ENCODE data around the gene ALCAM. TPM values are rescaled to one million over a fixed set of nuclear protein-coding genes. Genes with fewer than 3 reads are reported as not detected.

Gene ALCAM
- total RNA-seq, 1 donor, result 139 TPM

DNA sequence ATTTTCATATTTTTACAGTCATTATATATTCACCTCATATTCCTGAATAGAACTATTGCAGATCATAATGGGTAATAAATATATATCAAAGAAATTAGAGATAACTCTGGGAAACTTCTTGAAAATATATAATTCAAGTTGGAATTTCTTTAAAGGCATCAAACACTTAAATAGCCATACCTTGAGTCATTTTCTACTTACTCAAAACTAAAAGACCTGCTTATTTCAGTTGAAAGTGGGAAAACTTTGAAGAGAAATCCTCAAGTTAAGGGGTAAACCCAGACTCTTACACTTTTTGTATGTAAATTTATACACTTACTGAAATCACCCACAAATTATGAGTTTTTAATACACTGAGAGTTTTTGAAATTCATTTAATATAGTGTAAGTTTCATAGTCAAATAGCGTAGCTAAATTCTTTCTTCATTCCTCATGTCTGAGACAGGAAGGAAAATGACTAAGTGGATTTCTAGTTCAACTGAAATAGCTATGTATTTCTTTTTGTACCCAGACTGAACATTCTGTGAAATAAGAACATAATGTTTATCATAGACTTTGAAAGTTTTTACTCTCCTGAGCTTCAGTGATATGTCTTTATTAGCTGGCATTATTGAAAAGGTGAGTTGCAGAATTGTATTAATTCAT is 4.6 kb upstream of the ALCAM start:
- peak; percentile 42 for DNase-seq (ENCODE audit: low read depth)
- TF ChIP-seq, protein P1, sequence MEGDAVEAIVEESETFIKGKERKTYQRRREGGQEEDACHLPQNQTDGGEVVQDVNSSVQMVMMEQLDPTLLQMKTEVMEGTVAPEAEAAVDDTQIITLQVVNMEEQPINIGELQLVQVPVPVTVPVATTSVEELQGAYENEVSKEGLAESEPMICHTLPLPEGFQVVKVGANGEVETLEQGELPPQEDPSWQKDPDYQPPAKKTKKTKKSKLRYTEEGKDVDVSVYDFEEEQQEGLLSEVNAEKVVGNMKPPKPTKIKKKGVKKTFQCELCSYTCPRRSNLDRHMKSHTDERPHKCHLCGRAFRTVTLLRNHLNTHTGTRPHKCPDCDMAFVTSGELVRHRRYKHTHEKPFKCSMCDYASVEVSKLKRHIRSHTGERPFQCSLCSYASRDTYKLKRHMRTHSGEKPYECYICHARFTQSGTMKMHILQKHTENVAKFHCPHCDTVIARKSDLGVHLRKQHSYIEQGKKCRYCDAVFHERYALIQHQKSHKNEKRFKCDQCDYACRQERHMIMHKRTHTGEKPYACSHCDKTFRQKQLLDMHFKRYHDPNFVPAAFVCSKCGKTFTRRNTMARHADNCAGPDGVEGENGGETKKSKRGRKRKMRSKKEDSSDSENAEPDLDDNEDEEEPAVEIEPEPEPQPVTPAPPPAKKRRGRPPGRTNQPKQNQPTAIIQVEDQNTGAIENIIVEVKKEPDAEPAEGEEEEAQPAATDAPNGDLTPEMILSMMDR (IDR thresholded peaks at IDR 0.05; ENCODE audit: insufficient read depth, low read depth, low read length), result no peak
- H3K4me3 ChIP-seq (ENCODE audit: low read depth, low read length), result no peak overlapping the region

DNA sequence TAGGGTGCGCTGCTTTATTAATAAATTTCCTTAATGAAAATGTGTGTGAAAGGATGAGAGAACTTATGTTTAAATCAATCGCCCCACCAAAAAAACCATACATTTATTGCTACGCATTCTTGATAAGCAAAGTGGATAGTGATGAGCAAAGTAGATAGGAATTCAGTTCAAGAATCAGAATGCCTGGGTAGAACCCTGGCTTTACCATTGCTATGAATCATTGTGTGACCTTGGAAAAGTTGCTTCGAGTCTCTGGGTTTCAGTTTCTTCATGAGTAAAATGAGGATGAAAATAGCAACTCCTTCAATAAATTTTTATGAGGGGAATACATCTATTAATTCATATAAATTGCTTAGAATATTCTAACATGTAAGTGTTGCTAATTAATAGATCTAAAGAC is 2.6 kb upstream of the ALCAM start:
- no peak overlapping the region for H3K4me3 ChIP-seq (ENCODE audit: low read depth, low read length)
- TF ChIP-seq, protein P1 (IDR thresholded peaks at IDR 0.05; ENCODE audit: insufficient read depth, low read depth, low read length), result no peak
- DNase-seq (ENCODE audit: low read depth), result no peak

DNA sequence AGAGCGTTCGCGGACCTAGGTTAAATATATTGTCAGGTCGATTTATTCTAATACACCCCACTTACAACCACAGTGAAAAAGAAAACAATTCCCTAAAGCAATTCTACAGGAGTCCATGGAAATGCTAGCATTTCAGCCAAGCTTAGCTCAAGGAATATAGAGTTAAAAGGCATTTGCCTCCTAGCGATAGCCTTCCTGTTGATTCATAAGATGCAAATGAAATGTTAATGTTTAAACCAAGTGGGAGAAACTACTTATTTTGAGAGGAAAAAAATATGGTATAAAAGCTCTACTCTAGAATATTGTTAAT is 1.7 kb upstream of the ALCAM start:
- no peak for DNase-seq (ENCODE audit: low read depth)

DNA sequence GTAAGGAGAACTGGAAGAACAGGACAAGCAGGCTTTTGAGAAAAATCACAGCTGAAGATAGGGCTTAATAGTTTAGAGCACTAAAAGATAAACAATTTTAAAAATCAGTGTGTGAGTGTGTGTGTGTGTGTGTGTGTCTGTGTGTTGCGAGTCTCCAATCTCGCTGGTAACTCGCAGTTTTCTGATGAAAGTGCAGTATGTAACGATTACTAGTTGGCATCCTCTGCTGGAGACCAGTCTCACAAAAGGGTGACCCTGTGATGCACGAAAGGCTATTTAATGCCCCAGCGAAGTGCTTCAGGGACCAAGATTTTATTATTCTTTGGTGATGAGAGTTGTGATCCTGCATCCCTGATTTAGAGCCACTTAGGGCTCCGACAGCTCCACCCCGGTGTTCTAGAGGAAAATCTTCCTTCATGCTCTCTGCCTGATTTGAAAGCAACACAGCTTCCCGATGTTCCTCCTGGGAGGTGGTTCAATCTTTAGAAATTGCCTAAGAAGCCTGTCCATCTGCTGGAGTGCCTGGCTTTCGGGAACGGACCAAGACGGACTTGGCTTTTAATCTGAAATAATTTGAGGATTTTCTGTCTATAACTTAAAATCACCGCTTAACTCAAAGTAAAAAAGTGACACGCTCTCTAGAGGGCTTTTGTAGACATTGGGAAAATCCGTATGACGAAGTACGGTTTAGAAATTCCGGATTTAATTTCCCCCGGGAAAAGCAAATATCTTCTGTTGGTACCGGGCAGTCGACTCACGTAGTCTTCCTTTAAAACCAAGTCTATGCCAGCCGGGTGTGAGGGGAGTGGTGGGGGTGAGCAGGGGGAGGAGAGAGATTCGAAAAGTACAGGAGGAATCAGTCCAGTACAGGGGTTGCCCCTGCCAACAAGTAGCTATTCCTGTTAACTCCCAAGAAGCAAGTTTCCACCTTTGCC is 1.1 kb upstream of the ALCAM start:
- H3K4me3 ChIP-seq (ENCODE audit: low read depth, low read length), result peak overlapping the region; percentile 88
- DNase-seq (ENCODE audit: low read depth), result peak; percentile 64
- TF ChIP-seq, protein P1 (IDR thresholded peaks at IDR 0.05; ENCODE audit: insufficient read depth, low read depth, low read length), result no peak

More for the DNA sequence above, 1.7 kb upstream of the ALCAM start:
- TF ChIP-seq, protein P1 (IDR thresholded peaks at IDR 0.05; ENCODE audit: insufficient read depth, low read depth, low read length), result no peak
- peak overlapping the region; percentile 88 for H3K4me3 ChIP-seq (ENCODE audit: low read depth, low read length)

DNA sequence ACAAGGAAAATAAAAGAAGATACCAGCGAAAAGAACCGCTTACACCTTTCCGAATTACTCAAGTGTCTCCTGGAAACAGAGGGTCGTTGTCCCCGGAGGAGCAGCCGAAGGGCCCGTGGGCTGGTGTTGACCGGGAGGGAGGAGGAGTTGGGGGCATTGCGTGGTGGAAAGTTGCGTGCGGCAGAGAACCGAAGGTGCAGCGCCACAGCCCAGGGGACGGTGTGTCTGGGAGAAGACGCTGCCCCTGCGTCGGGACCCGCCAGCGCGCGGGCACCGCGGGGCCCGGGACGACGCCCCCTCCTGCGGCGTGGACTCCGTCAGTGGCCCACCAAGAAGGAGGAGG is 325 bp downstream of the ALCAM start:
- no peak for DNase-seq (ENCODE audit: low read depth)
- TF ChIP-seq, protein P1 (IDR thresholded peaks at IDR 0.05; ENCODE audit: insufficient read depth, low read depth, low read length), result no peak
- peak overlapping the region; percentile 88 for H3K4me3 ChIP-seq (ENCODE audit: low read depth, low read length)

DNA sequence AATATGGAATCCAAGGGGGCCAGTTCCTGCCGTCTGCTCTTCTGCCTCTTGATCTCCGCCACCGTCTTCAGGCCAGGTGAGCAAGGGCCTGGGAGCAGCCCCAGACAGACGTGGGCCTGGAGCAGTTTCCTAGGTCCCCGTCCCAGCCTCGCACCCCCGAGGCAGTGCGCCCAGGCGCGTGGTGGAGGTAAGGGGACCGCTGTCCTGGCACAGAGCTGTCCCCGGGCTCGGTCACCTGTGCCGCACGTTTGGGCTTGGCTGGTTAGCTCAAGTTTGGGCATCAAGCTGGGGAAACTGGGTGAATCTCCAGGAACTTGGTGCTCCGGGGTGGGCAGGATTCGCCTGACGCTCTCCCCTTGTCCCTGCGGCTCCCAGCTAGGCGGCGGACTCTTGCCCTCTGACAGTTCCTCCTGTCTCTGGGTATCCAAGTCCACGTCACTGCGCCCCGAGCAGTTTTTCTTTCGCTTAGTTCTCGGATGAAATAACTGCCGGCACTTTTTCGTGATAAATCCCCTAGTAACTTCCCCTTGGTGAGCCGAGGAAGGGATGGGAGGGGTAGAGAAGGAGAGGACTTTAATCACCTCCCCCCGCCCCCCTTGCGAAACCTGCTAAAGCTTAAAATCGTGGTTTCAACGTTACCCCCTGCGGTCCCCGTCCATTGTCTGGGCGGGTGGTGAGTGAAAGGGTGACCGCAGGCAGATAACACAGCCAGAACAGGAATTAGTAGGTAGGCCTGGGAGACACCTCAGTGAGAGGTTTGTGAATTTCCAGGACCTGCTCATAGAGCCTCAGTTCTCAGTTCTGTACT is 901 bp downstream of the ALCAM start:
- TF ChIP-seq, protein P1 (IDR thresholded peaks at IDR 0.05; ENCODE audit: insufficient read depth, low read depth, low read length), result peak; percentile 28
- peak; percentile 79 for DNase-seq (ENCODE audit: low read depth)
- peak overlapping the region; percentile 88 for H3K4me3 ChIP-seq (ENCODE audit: low read depth, low read length)
